HG03135 (cell line): ENCODE data around the gene AHRR.

Experiments
- ATAC-seq: cut with Tn5 transposase; IDR thresholded peaks from one replicate; pipeline ENCODE4 v1.9.1; 2021; ENCODE audit warnings: mild to moderate bottlenecking, moderate library complexity; ENCODE audit not compliant: unreplicated experiment

The AHRR gene

GRCh38 chr5:318931-319601 lies 2.4 kb upstream of the AHRR start:
- ATAC-seq, result no peak

DNA sequence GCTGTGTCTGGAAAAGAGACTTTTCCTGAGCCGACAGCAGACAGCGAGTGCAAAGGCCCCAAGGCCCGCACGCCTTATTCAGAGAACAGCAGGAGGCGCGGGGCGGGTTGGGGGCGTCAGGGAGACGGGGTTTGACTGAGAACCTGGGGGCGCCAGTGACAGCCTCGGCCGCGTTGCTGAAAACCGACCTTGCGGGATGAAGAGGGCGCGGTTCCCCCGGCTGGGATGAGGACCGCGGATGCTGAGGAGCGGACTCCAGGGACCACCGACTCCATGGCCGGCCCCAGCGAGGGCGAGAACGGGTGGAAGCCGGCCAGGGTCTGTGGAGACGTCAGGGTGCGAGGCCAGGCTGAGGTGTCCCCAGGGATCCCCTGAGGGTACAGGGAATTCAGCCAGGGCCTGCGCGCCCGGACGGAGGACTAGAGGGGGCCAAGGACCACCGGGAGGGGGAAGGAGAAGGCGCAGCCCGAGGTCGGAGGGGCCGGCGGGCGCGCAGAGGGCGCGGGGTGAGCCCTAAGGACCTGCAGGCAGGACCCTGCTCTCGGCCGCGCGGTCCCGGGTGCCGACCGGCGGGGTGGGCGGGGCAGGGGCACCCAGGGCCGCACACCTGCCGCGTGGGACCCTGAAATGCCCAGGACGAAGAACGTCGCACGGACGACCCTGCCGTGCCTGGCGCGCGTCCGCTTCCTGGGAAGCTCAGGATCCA lies 837 bp upstream of the AHRR start:
- no peak for ATAC-seq

DNA sequence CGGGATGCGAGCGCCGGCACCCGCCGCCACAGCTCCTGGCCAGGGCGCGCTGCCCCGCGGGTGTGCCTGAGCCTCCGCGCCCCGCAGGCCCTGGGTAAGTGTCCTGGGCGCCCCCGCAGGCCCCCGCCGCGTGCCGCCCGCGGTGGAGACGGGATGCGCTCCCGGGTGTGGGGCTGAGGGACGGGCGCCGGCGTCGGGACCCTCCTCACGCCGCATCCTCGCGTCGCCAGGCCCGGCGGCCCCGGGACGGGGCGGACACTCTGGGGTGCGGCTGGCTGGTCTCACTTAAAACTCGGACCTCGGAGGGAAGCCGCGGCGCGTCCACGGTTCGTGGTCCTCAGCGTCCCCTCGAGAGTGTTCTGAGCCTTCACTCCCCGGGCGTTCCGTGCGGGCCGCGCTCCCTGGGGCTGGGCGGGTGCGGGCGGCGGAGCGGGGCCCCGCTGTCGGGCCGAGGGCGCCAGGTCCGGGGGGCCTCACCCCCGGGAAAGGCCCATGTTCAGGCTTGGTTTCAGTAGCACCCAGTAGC lies 275 bp downstream of the AHRR start:
- peak; percentile 13 for ATAC-seq

DNA sequence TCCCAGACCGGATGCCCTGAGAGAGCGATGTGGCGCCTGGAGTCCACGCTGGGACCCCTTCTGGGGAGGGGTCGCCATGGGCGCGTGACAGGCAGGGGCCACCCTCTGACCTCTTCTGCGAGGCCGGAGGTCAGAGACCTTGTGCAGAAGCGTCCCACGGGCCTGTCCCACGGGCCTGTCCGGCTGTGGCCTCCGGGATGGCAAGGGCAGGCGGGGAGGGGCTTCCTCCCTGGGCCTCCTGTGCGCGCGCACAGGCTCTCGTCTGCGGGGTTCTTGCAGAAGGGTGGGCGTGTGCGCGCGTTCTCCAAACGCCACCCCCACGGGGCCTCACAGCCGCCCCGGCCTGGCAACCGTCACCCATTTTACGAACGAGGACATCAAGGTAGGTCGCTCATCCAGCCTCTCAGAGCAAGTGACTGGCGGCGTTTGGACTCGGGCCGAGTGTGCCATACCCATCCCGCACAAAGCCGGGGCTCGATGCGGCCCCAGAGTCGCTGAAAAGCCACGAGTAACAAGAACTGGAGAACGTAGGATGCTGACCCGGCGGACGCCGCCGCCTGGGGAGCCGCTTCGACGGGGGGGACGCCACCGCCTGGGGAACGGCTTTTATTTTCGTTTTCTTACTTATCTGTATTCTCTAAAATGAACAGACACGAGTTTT lies 897 bp downstream of the AHRR start:
- ATAC-seq, result peak; percentile 4

DNA sequence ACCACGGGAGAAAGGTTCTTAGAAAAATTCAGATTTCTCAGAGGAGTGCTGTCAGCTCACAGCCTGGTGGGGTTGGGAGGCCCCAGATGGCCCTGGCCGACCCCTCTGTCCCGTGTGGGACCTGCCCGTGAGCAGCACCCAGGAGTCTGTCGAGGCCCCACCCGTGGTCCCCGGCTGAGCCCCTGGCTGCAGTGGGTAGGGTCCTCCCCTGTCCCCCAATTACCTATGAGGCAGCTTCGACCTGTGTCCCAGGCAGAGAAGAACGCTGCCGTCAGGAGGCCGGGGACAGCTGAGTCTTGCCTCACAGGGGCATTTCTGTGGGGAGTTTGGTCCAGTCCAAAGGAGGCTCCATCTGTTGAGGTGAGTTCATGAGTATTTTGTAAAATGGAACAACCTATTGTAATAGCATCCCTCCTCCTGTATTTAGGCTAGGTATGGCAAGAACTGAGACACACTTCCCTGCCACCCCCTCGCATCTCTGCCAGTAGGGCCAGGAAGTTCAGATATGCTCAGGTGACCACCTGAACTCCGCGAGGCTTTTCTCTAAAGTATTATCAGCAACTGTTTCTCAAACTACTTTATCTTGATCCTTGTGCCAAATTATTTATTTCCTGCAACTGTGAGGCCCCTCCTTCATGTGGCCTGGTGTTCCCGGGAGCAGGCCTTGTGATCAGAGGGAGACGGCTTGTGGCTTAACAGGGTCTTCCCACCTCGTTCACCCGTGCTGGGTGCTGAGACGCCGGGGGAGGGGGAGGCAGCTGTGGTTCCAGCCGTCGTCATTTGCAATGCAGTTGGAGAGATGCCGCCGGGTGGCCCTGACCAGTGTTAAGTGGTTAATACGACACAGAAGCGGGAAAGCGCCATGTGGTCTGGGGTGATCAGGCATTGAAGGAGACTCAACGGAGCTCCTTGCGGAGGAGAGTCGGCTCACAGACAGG lies 1.7 kb downstream of the AHRR start:
- no peak for ATAC-seq

- ATAC-seq, result no peak
Observed at GRCh38 chr5:324736-325612, 3.5 kb downstream of the AHRR start.

GRCh38 chr5:326109-326508 lies 4.6 kb downstream of the AHRR start:
- no peak for ATAC-seq

- no peak for ATAC-seq
Observed at GRCh38 chr5:329121-329735, 7.7 kb downstream of the AHRR start.

GRCh38 chr5:329768-330167 lies 8.3 kb downstream of the AHRR start:
- no peak for ATAC-seq

DNA sequence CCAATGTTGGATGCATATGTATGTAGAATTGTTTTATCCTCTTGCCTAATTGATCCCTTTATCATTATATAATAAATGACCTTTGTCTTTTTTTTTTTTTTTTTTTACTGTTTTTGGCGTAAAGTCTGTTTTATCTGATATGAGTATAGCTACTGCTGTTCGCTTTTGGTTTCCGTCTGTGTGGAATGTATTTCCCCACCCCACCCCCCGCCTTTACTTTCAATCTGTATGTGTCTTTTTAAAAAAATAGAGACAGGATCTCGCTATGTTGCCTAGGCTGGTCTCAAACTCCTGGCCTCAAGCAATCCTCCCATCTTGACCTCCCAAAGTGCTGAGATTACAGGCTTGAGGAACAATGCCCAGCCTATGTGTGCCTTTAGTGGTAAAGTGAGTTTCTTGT lies 11.3 kb downstream of the AHRR start:
- ATAC-seq, result no peak

DNA sequence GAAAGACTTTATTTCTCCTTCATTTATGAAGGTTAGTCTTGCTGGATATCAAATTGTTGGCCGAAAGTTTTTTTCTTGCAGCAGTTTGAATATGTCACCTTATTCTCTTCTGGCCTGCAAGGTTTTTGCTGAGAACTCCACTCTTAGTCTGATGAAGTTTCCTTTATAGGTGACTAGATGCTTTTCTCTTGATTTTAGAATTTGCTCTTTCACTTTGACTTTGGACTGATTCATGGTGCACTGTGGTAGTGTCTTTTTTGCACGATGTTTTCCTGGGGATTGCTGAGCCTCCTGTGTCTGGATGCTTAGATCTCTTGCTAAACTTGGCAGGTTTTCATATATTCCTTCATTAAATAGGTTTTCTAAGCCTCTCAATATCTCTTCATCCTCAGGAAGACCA lies 12.4 kb downstream of the AHRR start:
- ATAC-seq, result no peak

DNA sequence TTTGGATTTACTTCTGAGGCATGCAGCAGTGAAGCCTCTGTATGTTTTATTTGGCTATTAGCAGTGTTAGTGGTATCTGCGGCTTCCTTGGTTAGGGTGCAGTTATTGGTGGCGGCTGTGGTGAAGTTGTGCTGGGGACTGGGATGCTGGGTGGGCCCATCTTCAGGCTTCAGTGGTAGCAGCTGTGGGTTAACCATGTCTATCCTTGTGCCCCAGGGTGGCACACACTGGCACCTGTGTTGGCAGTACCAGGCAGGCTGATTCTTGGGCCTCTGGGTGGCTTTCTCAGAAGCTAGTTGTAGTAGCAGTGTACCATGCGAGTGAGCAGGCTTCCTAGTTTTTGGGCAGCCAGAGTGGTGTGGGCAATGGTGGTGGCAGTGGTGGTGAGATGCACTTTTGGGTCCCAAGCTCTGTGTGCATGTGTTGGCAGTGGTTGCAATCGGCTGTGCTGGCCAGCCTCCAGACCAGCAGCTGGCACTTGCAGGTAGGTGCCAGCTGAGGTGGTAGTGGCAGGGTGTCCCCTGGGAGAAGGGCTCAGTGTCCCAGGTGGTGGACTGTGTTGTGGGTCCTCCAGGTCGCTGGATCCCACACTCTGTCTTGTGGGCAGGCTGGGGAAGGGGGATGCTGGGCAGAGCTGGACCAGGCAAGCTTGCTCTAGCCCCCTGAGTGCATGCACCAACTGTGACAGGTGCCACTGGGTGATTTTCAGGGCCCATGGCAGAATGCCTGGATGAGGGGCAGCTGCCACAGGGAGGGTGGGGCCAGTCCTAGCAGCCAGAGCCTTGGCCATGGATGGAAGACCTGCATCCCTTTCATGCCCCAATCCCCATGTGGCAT lies 13.6 kb downstream of the AHRR start:
- no peak for ATAC-seq

DNA sequence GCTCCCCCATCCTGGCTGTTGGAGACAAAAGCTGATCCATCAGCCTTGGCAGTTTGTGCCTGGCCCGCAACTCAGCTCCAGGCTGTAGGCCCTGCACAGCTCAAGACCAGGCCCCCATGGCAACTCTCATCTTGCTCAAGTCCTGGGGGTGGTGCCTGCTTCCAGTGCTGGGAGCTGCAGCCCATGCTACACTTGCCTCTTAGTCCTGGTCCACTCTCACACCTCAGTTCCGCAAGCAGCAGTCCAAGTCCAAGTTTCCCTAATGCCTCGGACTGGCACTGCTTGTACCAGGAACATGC lies 14.2 kb downstream of the AHRR start:
- ATAC-seq, result no peak

DNA sequence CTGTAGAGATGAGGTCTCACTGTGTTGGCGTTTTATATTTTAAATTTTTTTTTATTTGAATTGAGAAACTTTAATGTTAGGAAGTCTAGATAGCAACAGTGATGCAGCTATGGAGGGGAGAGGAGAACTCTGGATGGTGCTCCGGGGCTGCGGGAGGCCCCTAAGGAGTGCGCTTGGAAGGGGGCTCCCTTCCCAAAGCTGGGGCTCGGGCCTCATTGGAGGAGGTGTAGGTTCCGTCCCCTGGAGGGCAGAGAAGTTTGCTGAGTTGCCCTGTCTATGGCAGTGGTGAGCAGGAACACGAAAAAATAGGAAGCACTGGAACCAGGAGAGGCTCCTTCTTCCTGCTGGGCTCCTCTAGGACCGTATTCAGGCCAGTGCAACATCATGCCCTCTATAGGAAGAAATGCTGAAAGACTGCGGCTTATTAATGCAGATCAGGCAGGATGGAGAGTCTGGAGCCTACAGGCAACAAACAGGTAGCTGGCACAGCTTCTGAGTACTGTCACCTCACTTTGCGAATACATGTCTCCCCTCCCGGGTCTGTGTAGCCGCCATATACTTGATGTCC lies 16.1 kb downstream of the AHRR start:
- ATAC-seq, result no peak

DNA sequence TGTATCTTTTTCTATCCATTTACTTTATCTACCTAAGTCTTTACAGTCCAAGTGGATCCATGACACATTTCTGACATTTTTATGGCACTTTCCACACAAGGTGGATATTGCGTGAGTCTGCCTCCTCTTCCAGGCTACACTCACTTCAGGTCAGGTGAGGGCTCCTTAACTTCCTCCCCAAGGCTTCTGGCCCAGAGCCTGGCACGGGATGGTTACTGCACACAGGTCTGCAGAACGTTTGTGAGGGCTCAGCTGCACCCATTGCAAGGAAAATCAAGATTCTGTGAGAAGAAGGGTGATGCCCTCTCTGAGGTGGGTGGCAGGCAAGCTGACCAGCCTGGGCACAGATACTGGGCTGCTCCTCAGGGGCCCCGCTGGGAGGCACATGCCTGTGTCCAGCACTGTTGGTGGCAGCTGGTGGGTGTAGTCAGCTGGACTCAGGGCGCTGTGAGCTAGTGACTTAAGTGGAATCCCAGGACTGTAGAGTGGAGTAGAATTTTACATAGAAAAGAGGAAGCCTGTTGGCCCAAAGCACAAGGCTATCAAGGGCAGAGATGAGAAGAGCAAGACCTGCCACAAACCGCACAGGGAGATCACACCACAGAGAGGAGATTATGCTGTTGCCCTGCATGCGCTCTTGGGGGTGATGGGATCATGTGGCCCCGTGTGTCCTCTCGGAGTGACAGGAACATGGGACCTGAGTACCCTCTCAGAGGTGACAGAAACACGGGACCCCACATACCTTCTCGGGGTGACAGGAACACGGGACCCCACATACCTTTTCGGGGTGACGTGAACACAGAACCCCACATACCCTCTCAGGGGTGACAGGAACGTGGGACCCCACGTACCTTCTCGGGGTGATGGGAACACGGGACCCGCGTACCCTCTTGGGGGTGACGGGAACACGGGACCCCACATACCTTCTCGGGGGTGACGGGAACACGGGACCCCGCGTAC lies 21.3 kb downstream of the AHRR start:
- ATAC-seq, result no peak

DNA sequence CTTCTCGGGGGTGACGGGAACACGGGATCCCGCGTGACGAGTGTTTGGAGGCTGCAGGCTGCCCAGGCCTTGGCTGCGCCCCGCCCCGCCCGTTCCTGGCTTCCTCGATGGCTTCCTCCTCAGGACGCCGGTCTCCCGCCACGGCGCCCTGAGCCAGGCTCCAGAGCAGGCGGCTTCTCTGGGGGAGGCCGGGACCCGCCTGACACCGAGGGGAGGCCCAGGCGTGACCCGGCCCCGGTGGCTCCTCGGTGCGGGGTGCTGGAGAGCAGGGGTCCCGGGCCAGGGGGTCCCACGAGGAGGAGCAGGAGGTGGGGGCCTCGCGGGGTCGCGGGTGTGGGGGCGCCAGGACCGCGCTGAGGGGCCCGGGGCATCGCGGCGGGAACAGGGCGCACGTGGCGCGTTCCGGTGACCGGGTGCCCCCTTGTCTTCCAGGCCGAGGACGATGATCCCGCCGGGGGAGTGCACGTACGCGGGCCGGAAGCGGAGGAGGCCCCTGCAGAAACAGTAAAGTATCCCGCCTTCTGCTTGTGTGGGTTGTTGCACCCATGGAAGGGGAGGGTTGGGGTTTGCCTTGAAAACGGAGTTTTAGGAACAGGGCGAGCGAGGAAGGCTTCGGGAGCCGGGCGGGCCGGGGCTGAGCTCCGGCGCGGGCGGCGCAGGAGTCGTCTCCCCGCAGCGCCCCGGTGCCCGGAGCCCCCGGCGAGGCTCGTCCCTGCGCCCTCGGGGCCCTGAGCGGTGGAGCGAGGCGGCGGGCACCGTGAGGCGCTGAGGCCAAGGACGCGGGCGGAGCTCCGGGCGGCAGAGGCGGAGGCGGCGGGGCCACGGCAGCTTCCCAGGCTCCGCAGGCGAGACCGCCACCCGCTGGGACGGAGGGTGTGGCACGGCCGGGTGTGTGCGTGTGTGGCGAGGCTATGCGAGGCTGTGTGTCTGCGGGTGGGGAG lies 22.2 kb downstream of the AHRR start:
- ATAC-seq, result peak; percentile 48
